HG02610 (cell line): ENCODE results near the gene PXN.
"Not testable (repeated sequence)": the region's sequence is repeated elsewhere in the genome, so short reads cannot be mapped to it uniquely, and the experiment has no call there.

ENCODE experiments used
- ATAC-seq: cut with Tn5 transposase; IDR thresholded peaks from one replicate; pipeline ENCODE4 v1.9.1; 2021; ENCODE audit warnings: mild to moderate bottlenecking, moderate library complexity; ENCODE audit not compliant: unreplicated experiment

The PXN gene

GRCh38 chr12:120242275-120242799, 23.2 kb downstream of the PXN start:
- no peak for ATAC-seq

GRCh38 chr12:120241561-120242274, 23.8 kb downstream of the PXN start:
- ATAC-seq, result no peak

GRCh38 chr12:120240495-120240833, 25.1 kb downstream of the PXN start:
- no peak for ATAC-seq

GRCh38 chr12:120239776-120240494, 25.6 kb downstream of the PXN start:
- no peak for ATAC-seq

GRCh38 chr12:120238839-120239445, 26.6 kb downstream of the PXN start:
- ATAC-seq, result no peak

GRCh38 chr12:120238217-120238616, 27.3 kb downstream of the PXN start:
- ATAC-seq, result no peak

GRCh38 chr12:120237360-120238171, 28.0 kb downstream of the PXN start:
- no peak for ATAC-seq

- ATAC-seq, result not testable (repeated sequence)
These were observed 28.7 kb downstream of the PXN start for GRCh38 chr12:120236809-120237208.

- ATAC-seq, result no peak
These were observed 29.9 kb downstream of the PXN start for GRCh38 chr12:120235369-120236323.

GRCh38 chr12:120234643-120235368, 30.7 kb downstream of the PXN start:
- no peak for ATAC-seq

- ATAC-seq, result no peak
These were observed 34.1 kb downstream of the PXN start for GRCh38 chr12:120231316-120232011.

- ATAC-seq, result no peak
These were observed 34.6 kb downstream of the PXN start for GRCh38 chr12:120230974-120231315.

GRCh38 chr12:120230326-120230973, 35.1 kb downstream of the PXN start:
- ATAC-seq, result no peak

- ATAC-seq, result no peak
These were observed 35.8 kb downstream of the PXN start for GRCh38 chr12:120229487-120230325.

- no peak for ATAC-seq
These were observed 36.5 kb downstream of the PXN start for GRCh38 chr12:120229071-120229486.

GRCh38 chr12:120228291-120229070, 37.0 kb downstream of the PXN start:
- peak; percentile 52 for ATAC-seq

- no peak for ATAC-seq
These were observed 37.6 kb downstream of the PXN start for GRCh38 chr12:120228041-120228290.
